Thyroid gland (tissue), 4 donors: Measurements from ENCODE around the gene GDPD5. TPM values are rescaled to one million over a fixed set of nuclear protein-coding genes. Genes with fewer than 3 reads are reported as not detected.

Experiments
- DNase-seq, 2 donors: peaks; one replicate each; pipeline ENCODE4 v3.0.0-alpha.2; 2019
- H3K27ac ChIP-seq, 3 donors: fragments of 200-600 bp; sonication (generic); 1 replicate in 2 of 3; 2 replicates in 1 of 3; pipeline ENCODE4 v1.5.1; 2016 to 2019; ENCODE audit warnings: mild to moderate bottlenecking in 1 of 3, moderate library complexity in 1 of 3
- H3K27me3 ChIP-seq: fragments of 200-600 bp; sonication (generic); one replicate; pipeline ENCODE4 v1.5.1; 2019
- H3K36me3 ChIP-seq, 2 donors: fragments of 200-600 bp; sonication (generic); one replicate each; pipeline ENCODE4 v1.5.1; 2016 to 2019
- H3K4me1 ChIP-seq, 2 donors: fragments of 200-600 bp; sonication (generic); one replicate each; pipeline ENCODE4 v1.5.1; 2017 to 2019
- H3K4me3 ChIP-seq, 3 donors: fragments of 200-600 bp; sonication (generic); replicated peaks in 1 of 3; 1 replicate in 2 of 3; 2 replicates in 1 of 3; pipeline ENCODE4 v1.5.1; 2016; ENCODE audit warnings: mild to moderate bottlenecking in 1 of 3
- H3K9me3 ChIP-seq: fragments of 200-600 bp; sonication (generic); one replicate; pipeline ENCODE4 v1.5.1; 2017
- CTCF ChIP-seq, 6 experiments: fragments of 200-600 bp in 3 of 6; fragments of 450-650 bp in 3 of 6; sonication (generic) in 3 of 6; IDR thresholded peaks; one replicate each; pipeline ENCODE4 v1.5.1; 2016 to 2019; ENCODE audit warnings: antibody characterized with exemption in 6 of 6, mild to moderate bottlenecking in 2 of 6, inconsistent platforms in 1 of 6, moderate library complexity in 1 of 6
- POLR2A ChIP-seq, 2 donors: fragments of 450-650 bp; IDR thresholded peaks; one replicate each; pipeline ENCODE4 v1.6.1; 2017; ENCODE audit warnings: antibody characterized with exemption in 2 of 2, mild to moderate bottlenecking in 2 of 2, moderate library complexity in 1 of 2
- WGBS, 2 donors: methylation state at CpG; one replicate each; pipeline ENCODE4 v1.1.5; 2017; 5-methylcytosine and 5-hydroxymethylcytosine counted together
- intact Hi-C: fragments of 100-400 bp; cut with DNase I; formaldehyde crosslinking; loops from one replicate; pipeline ENCODE4 v1.15.1; 2023
- total RNA-seq, 4 donors: library from RNA; depleted of rRNA; stranded (reverse); fragments of >200 nt; gene quantifications; one replicate each; pipeline ENCODE4 v1.2.3, GENCODE V29; 2016

GDPD5 gene
- total RNA-seq, 4 donors from 2014 or later, result 5.6 to 6.4 (median 6.1) TPM

GRCh38 chr11:75562048-75562835 lies 36.5 kb upstream of the GDPD5 start, which contains the start of gene SERPINH1:
SERPINH1 (plus strand) TSS chr11:75562253; CDS start chr11:75566350, 4,097 bp downstream.
- peak; percentile 88 to 89 for DNase-seq
- 0 to 1% methylated on average over 41 to 43 of the region's 51 CpGs for WGBS, 2 donors
- Histone ChIP-seq H3K4me3 (peak within 1 kb of the TSS; percentile 43 to 95 (median 91)), H3K4me1 (peaks cover 42 to 82% of the 10 kb centered on the region in 2 donors), H3K27ac (peak within 1 kb of the TSS; percentile 99 to 100 (median 100)), H3K27me3 (no peaks in the 10 kb centered on the region), H3K36me3 (peaks cover 8 to 13% of the 10 kb centered on the region in 2 donors), H3K9me3 (no peaks in the 10 kb centered on the region)
- intact Hi-C loops, result no loop called here
- TF ChIP-seq CTCF (IDR thresholded peaks at IDR 0.05) (peak in 1 of 6 experiments; percentile 3), POLR2A (IDR thresholded peaks at IDR 0.05) (peak; percentile 40 to 86)

- 16 to 23% methylated on average over 14 of the region's 21 CpGs for WGBS, 2 donors
- Histone ChIP-seq H3K36me3 (peaks cover under 1 to 6% of the 10 kb centered on the region in 2 donors), H3K4me1 (peaks cover 42 to 80% of the 10 kb centered on the region in 2 donors), H3K4me3 (peak overlapping the region in 2 of 3 donors; percentile 91 to 95), H3K27me3 (no peaks in the 10 kb centered on the region), H3K27ac (peak overlapping the region; percentile 99 to 100 (median 100)), H3K9me3 (no peaks in the 10 kb centered on the region)
- TF ChIP-seq POLR2A (IDR thresholded peaks at IDR 0.05) (no peak), CTCF (IDR thresholded peaks at IDR 0.05) (no peak)
- DNase-seq, result no peak
- intact Hi-C loops, result no loop called here
Measured at GRCh38 chr11:75561426-75562047, 35.8 kb upstream of the GDPD5 start.

GRCh38 chr11:75560644-75561043 lies 34.9 kb upstream of the GDPD5 start:
- DNase-seq, result no peak
- Histone ChIP-seq H3K27ac (peak overlapping the region in 2 of 3 donors; percentile 100), H3K4me1 (peaks cover 42 to 71% of the 10 kb centered on the region in 2 donors), H3K27me3 (no peaks in the 10 kb centered on the region), H3K4me3 (no peak overlapping the region), H3K9me3 (no peaks in the 10 kb centered on the region), H3K36me3 (no peaks in the 10 kb centered on the region)
- TF ChIP-seq CTCF (IDR thresholded peaks at IDR 0.05), result no peak
- TF ChIP-seq POLR2A (IDR thresholded peaks at IDR 0.05), result no peak
- WGBS, 2 donors, result 65 to 82% methylated on average over 1 of the region's 1 CpG
- intact Hi-C loops, result no loop called here

GRCh38 chr11:75558939-75559843 lies 33.5 kb upstream of the GDPD5 start:
- Histone ChIP-seq H3K4me3 (no peak overlapping the region), H3K36me3 (no peaks in the 10 kb centered on the region), H3K4me1 (peaks cover 34 to 63% of the 10 kb centered on the region in 2 donors), H3K9me3 (no peaks in the 10 kb centered on the region), H3K27ac (peak overlapping the region; percentile 84 to 100 (median 100)), H3K27me3 (no peaks in the 10 kb centered on the region)
- TF ChIP-seq CTCF (IDR thresholded peaks at IDR 0.05), result peak in 1 of 6 experiments; percentile 20
- TF ChIP-seq POLR2A (IDR thresholded peaks at IDR 0.05), result peak in 1 of 2 donors; percentile 35
- 18% methylated on average over 8 of the region's 8 CpGs for WGBS, 2 donors
- intact Hi-C loops, result no loop called here
- DNase-seq, result peak; percentile 84 to 85
